Activated naive CD8-positive, alpha-beta T cell treated with anti-CD3 and anti-CD28 coated beads, Interleukin-2, amount 50 U/mL, for 16 hours (primary cell): Measurements from ENCODE around the gene KARS1.
A peak's percentile ranks its signal among the peaks of the same experiment; 100 is the strongest.
"Not testable (repeated sequence)": the region's sequence is repeated elsewhere in the genome, so short reads cannot be mapped to it uniquely, and the experiment has no call there.

Experiments used
- DNase-seq: peaks from one replicate; pipeline ENCODE4 v3.0.0-alpha.2; 2020; ENCODE audit warnings: low read depth, low spot score

KARS1 gene

GRCh38 chr16:75624921-75625334, 22.5 kb downstream of the KARS1 start:
- DNase-seq = no peak

GRCh38 chr16:75622761-75623605, 24.5 kb downstream of the KARS1 start, which contains the start of gene ADAT1:
TSS of gene ADAT1 (minus strand) at chr16:75623281. CDS start at chr16:75620799, 2,482 bp downstream.
- DNase-seq = peak; percentile 94

GRCh38 chr16:75621170-75621477, 26.3 kb downstream of the KARS1 start:
- no peak for DNase-seq

DNA sequence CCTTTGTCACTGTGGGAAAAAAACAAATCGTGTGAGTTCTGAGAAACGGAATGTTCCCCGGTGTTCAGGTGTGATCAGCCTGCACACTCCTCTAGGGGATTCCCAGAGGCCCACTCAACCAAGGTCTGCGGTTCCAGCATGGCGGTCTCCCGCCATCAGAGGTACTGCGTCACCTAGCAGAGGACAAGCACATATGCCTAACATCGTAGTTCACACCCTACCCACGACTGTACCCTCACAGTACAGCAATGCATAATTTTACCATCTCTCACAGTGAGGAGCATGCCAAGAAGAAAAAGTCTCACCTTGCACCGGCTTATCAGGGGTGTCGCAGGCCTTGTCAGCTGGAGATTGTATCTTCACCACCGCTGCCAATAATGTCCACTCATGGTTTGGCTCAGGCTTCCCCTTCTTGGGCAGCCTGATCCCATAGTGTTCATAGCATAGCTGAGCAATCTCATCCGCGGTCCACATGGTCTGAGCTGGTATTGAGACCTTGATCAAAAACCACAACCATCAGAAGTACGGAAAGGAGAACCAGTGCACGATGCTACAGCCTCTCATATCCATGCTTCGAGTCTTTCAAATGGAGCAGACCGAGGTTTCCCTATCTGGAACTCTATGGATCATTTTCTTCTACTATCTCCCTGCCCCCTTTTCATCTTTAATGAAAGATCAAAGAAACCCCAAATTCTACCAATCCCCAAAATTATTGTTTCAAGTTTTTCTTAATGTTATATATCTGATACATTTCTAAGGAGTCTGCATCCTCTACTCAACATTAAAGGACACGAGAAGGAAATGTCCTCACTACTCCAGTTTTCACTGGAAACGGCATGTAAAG, 26.9 kb downstream of the KARS1 start:
- DNase-seq = no peak

- no peak for DNase-seq
Measured at GRCh38 chr16:75618780-75619179, 28.7 kb downstream of the KARS1 start.

- no peak for DNase-seq
Measured at GRCh38 chr16:75617121-75617520, 30.3 kb downstream of the KARS1 start.

DNA sequence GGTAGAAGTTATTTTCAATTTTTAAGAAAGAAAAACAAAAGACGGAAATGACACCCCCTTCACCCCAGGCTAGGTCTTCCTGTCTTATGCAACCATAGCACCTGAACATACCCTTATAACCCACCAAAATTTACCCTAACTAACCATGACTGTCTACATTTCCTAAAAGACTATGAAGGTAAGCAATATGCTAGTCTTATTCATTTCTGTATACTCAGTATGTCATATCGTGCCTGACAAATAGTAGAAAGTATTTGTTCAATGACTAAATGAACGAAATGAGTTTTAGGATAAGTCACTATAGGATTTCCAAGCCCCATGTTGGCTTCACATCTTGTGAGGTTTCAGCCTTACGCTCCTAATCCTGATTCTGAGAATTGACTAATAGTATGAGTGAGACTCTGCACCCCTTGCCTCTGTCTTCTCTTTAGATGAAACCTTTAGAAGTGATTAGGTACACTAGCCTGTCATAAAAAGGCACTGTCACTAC, 30.9 kb downstream of the KARS1 start:
- DNase-seq = no peak

DNA sequence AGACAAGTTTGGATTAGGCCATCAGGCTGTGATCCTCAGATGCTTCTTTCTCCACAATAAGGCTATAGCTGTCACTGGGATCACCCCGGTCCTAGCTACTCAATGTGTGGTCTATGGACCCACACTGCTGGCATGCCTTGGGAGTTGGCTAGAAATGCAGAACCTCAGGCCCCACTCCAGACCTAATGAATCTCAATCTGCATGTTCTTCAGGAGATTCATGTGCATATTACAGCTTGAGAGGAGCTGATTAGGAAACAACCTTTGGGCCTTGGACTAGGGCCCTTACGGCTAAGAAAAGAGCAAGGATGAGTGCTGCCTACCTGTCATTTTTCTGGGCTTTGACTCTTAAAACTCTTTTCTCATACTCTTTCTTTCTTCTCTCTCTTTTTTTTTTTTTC, 31.8 kb downstream of the KARS1 start:
- no peak for DNase-seq

DNA sequence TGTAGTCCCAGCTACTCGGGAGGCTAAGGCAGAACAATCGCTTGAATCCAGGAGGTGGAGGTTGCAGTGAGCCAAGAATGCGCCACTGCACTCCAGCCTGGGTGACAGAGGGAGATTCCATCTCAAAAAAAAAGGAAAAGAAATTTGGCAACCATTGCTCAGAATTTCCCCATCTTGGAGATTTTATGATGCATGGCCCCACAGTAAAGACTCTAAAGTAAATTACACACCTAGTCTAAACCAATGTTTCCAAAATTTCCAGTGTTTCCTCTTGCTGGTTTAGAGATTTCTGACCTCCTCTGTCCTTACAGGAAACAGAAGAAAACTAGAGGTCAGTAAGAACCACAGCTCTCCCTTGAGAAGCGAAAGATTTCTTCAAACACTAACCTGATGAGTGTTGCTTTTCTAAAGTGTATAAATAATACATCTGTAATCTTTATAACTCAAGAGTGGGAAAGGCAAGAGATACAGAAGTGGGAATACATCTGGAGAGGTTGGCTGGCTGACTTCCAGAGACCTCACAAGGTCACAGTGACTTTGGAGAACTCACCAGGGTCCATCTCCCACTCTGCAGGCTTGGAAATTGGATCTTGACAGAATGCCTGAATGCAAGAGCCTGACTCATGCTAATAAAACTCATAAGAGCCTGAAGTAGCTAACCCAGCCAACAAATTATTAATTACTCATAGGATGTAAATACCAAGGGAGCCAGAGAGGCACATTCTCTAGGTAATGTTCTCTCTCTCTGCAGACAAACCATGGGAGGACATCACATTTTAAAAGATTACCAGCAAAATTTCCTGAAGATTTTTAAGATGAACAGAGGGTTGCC, 33.2 kb downstream of the KARS1 start:
- no peak for DNase-seq

GRCh38 chr16:75606507-75606906, 41.0 kb downstream of the KARS1 start:
- no peak for DNase-seq

- no peak for DNase-seq
Measured at GRCh38 chr16:75603241-75603640, 44.2 kb downstream of the KARS1 start.

DNA sequence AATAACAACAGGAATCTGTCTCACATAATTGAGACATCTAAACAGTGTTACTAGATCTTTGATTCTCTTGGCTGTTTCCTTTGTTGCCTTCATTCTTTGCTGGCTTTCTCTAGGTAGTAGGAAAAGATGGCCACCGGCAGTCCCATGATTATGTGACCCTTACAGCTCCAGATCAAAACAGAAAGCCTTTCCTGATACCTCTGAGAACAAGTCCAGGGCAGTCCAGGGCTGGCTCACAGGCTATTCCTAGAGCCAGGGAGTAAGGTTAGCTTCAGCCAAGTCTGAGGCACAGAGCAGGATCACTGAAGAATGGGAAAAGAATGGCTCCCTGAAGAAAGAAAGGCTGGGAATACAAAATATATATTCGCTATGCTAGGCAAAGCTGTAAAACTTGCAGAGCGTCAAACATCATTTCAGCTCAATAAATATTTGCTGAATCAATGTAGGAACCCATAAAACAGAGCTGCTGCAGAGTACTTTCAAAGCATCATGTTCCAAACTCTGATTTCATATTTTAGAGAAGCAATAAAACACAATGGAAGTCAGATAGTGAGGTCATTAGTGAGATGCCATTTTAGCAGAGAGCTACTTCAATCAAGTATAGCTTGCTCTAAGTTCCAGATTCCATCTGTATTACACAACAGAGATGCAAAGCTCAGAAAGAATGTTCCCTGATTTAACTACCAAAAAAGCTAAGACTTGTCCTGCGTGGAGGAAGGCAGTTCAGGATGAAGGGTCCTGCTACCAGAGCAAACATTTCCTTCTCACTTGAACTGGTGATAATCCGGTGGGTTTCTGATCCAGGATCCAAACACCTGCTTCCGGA, 47.8 kb downstream of the KARS1 start:
- no peak for DNase-seq

DNA sequence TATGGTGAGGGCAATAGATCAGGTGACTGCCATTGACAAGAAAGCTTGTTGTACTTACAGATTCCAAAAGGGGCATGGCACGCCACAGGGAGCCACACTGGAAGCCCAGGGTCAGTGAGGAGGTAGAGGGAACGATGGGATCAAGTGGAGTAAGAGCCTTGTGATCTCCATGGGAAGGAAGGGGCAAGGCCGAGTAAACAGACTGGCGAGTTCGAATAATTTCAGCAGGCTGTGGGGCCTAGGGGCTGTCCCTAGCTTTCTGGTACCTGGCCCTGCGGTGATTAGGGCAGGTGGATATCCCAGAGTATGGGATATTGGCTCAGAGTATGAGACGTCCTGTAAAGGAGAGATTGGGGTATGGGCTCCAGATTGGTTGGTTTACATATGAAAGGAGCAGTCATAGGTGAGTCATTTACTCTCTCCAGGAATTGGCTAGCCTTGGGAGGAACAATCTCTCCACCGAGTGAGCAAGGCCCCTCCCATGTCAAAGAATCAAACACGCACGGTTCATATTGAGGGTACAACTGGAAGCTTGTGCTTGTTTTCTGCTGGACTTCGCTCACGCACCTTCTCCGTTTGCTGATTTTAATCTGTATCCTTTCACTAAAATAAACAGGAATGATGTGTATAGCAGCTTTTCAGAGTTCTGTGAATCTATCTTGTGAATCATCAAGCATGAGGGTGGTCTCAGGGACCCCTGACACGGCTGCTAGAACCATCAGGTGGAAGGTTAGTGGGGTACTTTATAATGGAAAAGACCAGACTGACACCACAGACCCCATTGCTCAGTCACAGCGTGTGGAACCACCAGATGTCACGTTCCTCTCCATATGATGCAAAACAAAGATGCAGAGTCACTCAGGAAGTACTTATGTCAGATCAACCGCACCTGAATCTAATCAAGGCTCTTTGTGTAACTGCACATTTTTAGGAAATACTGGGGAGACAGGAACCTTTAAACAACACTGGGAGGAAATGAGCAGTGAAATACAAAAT, 53.3 kb downstream of the KARS1 start:
- no peak for DNase-seq

GRCh38 chr16:75593308-75593707, 54.2 kb downstream of the KARS1 start:
- DNase-seq = no peak

DNA sequence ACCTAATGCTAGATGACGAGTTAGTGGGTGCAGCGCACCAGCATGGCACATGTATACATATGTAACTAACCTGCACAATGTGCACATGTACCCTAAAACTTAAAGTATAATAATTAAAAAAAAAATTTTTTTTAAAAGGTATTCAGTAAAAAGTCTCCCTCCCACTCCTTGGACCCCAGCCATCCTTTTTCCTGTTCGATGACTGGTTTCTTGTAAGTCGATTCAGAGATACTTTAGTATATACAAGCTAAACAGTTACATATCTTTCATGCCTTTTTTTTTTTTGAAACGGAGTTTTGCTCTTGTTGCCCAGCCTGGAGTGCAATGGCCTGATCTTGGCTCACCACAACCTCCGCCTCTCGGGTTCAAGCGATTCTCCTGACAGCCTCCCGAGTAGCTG, 55.5 kb downstream of the KARS1 start:
- DNase-seq = not testable (repeated sequence)

DNA sequence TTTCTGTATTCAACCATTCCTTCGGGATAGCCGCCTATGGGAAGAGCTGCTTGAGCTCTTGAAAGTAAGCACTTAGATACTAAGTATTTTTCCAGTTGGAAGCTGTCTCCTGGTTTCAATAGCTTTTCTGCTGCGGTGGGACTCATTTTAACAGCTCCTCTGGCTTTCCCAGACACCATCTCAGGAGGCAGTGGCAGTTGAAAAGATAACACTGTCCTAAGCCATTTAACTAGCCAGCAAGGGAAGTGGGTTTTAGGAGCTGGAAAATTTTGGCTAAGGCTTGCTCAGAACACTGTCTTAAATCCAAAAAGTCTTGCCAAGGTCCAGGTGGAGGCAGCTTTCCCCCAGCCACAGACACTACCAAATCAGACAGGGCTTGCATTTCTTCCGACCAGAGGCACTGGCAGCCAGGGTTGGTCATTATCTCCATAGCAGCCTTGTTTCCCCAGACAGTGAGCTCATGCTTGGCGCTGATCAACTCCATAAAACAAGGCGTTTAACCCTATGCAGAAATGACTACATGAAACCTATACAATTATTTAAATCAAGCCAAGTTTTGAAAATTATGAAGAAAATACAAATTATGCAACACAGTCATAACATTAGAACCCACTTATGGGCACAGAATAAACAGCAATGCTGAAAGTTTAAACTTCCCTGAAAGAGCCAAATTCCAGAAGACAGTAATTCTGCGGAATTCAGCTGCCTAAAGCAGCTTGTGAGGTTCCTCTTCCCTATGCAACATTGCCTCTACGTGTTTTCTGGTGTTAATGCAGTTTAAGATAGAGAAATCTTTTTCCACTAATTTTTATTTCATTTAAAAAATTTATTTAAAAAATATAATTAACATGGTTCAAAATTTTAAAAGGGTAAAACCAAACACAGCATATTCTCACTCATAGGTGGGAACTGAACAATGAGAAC, 56.3 kb downstream of the KARS1 start:
- no peak for DNase-seq

DNA sequence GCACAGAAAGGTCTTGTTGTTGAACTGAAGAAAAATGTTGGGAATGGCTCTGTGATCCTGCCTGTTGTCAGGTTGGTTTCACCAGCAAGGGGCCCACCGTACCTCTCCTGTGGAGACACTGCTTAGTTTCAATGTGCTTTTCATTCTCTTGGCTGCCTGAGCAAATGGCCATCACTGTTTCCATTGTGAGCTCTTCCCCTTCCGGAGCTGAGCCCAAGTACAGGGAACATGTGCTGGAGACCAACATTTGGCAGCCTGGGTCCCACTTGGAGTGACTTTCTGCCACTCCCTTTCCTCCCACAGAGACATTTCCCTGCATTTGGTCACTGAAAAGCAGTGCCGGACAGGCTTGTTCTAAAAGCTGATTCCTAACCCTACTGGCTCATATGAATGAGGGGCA, 58.2 kb downstream of the KARS1 start:
- DNase-seq = no peak

DNA sequence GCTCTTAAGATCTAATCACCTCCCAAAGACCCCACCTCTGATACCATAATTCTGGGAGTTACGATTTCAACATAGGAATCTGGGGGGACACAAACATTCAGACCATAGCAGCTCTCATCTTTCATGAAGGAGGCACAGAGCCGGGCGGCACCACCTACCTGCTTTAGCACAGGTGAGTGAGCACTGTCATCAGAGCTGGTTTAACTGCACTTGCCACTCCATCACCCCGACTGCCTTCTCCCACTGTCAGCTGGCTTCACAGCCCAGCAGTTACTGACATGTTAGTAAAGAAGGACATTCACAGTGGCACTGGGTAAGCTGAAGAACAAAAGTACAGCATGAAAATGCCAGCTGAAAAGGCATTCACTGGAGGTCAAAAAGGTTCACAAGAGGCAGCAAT, 58.7 kb downstream of the KARS1 start:
- no peak for DNase-seq

GRCh38 chr16:75584108-75584507, 63.4 kb downstream of the KARS1 start:
- no peak for DNase-seq
